Keratinocyte (primary cell): ENCODE measurements around the gene GPC5.

Experiments used
- EZH2 ChIP-seq: IDR thresholded peaks from one replicate; pipeline ENCODE4 v1.6.1; 2012; ENCODE audit warnings: inconsistent platforms, mild to moderate bottlenecking, low read length, moderate library complexity
- TF ChIP-seq, protein P1 (sequence below), 3 experiments: IDR thresholded peaks in 1 of 3; conservative IDR thresholded peaks in 1 of 3; optimal IDR thresholded peaks in 1 of 3; 2 replicates in 2 of 3; 3 replicates in 1 of 3; pipeline versions ENCODE3 to v1.5.1; 2011; ENCODE audit warnings: low read length in 3 of 3, mild to moderate bottlenecking in 3 of 3, moderate library complexity in 2 of 3, control low read depth in 1 of 3, inconsistent platforms in 1 of 3; ENCODE audit not compliant: insufficient read depth in 2 of 3; ENCODE audit errors: extremely low read depth in 1 of 3

GRCh38 chr13:91397595-91397994, 826 bp upstream of the GPC5 start:
- TF ChIP-seq, protein P1, sequence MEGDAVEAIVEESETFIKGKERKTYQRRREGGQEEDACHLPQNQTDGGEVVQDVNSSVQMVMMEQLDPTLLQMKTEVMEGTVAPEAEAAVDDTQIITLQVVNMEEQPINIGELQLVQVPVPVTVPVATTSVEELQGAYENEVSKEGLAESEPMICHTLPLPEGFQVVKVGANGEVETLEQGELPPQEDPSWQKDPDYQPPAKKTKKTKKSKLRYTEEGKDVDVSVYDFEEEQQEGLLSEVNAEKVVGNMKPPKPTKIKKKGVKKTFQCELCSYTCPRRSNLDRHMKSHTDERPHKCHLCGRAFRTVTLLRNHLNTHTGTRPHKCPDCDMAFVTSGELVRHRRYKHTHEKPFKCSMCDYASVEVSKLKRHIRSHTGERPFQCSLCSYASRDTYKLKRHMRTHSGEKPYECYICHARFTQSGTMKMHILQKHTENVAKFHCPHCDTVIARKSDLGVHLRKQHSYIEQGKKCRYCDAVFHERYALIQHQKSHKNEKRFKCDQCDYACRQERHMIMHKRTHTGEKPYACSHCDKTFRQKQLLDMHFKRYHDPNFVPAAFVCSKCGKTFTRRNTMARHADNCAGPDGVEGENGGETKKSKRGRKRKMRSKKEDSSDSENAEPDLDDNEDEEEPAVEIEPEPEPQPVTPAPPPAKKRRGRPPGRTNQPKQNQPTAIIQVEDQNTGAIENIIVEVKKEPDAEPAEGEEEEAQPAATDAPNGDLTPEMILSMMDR (optimal IDR thresholded peaks at IDR 0.05 in 1 of 3, IDR thresholded peaks at IDR 0.05 in 1 of 3, conservative IDR thresholded peaks at IDR 0.05 in 1 of 3; ENCODE audit: extremely low read depth in 1 of 3, insufficient read depth in 2 of 3, low read length in 3 of 3): no peak
- no peak for TF ChIP-seq EZH2
